Stomach (tissue), 4 donors: ENCODE results near the gene ANKRD40.

Experiments
- CTCF ChIP-seq, 7 experiments: fragments of 450-650 bp in 4 of 7; fragments of 200-600 bp in 3 of 7; sonication (generic) in 3 of 7; IDR thresholded peaks; one replicate each; pipeline ENCODE4 v1.5.1; 2016 to 2019; ENCODE audit warnings: antibody characterized with exemption in 7 of 7, control low read depth in 2 of 7, mild to moderate bottlenecking in 1 of 7
- EP300 ChIP-seq: sonication (generic); formaldehyde crosslinking; IDR thresholded peaks from one replicate; pipeline ENCODE4 v1.6.1; 2017; ENCODE audit warnings: antibody characterized with exemption

GRCh38 chr17:50693036-50693682, 14.6 kb downstream of the ANKRD40 start:
- TF ChIP-seq EP300 = no peak
- no peak for TF ChIP-seq CTCF (IDR thresholded peaks at IDR 0.05)
